Nephron progenitor cell (in vitro differentiated cells): ENCODE data around the gene MICU2.

Experiments
- DNase-seq: peaks from one replicate; pipeline ENCODE4 v3.0.0; 2021
- H3K27ac Mint-ChIP-seq: 2 replicates; pipeline ENCODE4 v1.8.0; 2021; ENCODE audit warnings: mild to moderate bottlenecking, moderate library complexity, mixed read lengths
- H3K27me3 Mint-ChIP-seq: 2 replicates; pipeline ENCODE4 v1.8.0; 2021; ENCODE audit warnings: mild to moderate bottlenecking, low read depth, mixed read lengths; ENCODE audit not compliant: poor library complexity
- H3K36me3 Mint-ChIP-seq: 2 replicates; pipeline ENCODE4 v1.8.0; 2021; ENCODE audit warnings: low read depth, mixed read lengths
- H3K4me1 Mint-ChIP-seq: 2 replicates; pipeline ENCODE4 v1.8.0; 2021; ENCODE audit warnings: mixed read lengths
- H3K4me3 Mint-ChIP-seq: 2 replicates; pipeline ENCODE4 v1.8.0; 2021; ENCODE audit warnings: mild to moderate bottlenecking, moderate library complexity, mixed read lengths
- H3K9me3 Mint-ChIP-seq: 2 replicates; pipeline ENCODE4 v1.8.0; 2021; ENCODE audit warnings: mild to moderate bottlenecking, moderate library complexity, mixed read lengths
- CTCF ChIP-seq: fragments of 200-600 bp; sonication (generic); IDR thresholded peaks from 2 replicates; pipeline ENCODE4 v1.5.0; 2021; ENCODE audit warnings: antibody characterized with exemption

The MICU2 gene

DNA sequence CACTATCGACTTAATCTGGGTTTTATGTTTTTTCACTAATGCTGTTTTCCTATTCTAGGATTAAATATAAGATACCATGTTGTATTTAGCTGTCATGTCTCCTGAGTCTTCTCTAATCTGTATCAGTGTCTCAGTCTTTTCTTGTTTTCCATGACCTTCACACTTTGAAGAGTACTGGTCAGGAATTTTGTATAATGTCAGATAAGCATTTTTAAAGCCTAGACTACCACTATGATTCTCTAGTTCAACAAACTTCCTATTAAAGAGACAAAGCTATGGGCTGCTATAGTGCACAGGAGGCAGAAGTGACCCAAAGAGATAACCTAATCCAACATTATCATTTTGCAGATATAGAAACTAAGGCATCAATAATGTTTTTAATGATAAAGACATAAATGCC, 81.8 kb downstream of the MICU2 start:
- DNase-seq: no peak
- Mint-ChIP-seq H3K27ac (no peak overlapping the region), H3K4me1 (no peaks in the 10 kb centered on the region), H3K27me3 (no peaks in the 10 kb centered on the region), H3K4me3 (no peak overlapping the region), H3K9me3 (no peaks in the 10 kb centered on the region), H3K36me3 (peaks cover 48% of the 10 kb centered on the region)
- no peak for TF ChIP-seq CTCF

- peaks cover 53% of the 10 kb centered on the region for H3K36me3 Mint-ChIP-seq
- no peaks in the 10 kb centered on the region for H3K27me3 Mint-ChIP-seq
- no peaks in the 10 kb centered on the region for H3K4me1 Mint-ChIP-seq
- DNase-seq: no peak
- no peaks in the 10 kb centered on the region for H3K9me3 Mint-ChIP-seq
- no peak overlapping the region for H3K4me3 Mint-ChIP-seq
- H3K27ac Mint-ChIP-seq: peak overlapping the region; percentile 58
- no peak for TF ChIP-seq CTCF
Measured at GRCh38 chr13:21518617-21519144, 85.3 kb downstream of the MICU2 start.

- H3K9me3 Mint-ChIP-seq: no peaks in the 10 kb centered on the region
- no peak overlapping the region for H3K27ac Mint-ChIP-seq
Measured at GRCh38 chr13:21517576-21517975, 86.4 kb downstream of the MICU2 start.

GRCh38 chr13:21516805-21517204, 87.2 kb downstream of the MICU2 start:
- H3K27me3 Mint-ChIP-seq: no peaks in the 10 kb centered on the region
- no peaks in the 10 kb centered on the region for H3K9me3 Mint-ChIP-seq
- no peaks in the 10 kb centered on the region for H3K4me1 Mint-ChIP-seq
- no peak for TF ChIP-seq CTCF
- H3K4me3 Mint-ChIP-seq: no peak overlapping the region
- no peak overlapping the region for H3K27ac Mint-ChIP-seq
- H3K36me3 Mint-ChIP-seq: peaks cover 54% of the 10 kb centered on the region
- DNase-seq: no peak

More at GRCh38 chr13:21517576-21517975, 86.4 kb downstream of the MICU2 start:
- peaks cover 55% of the 10 kb centered on the region for H3K36me3 Mint-ChIP-seq
- H3K27me3 Mint-ChIP-seq: no peaks in the 10 kb centered on the region
- no peak for DNase-seq
- no peaks in the 10 kb centered on the region for H3K4me1 Mint-ChIP-seq
- no peak for TF ChIP-seq CTCF
- H3K4me3 Mint-ChIP-seq: no peak overlapping the region

DNA sequence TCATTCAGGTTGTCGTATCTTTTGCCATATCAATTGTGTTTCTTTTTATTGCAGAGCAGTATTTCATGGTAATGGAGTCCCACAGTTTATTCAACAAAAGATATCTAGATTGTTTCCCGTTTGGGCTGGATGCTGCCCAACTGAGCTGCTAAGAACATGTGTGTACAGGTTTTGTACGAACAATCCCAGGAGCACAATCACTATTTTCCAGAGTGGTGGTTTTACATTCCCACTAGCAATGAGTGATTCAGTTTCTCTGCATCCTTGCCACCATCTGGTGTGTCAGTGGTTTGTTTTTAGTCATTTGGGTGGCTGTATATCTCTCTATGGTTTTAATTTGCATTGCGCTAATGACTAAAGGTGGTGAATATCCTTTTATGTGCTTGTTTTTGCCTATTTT, 92.1 kb downstream of the MICU2 start:
- no peaks in the 10 kb centered on the region for H3K9me3 Mint-ChIP-seq
- DNase-seq: no peak
- no peaks in the 10 kb centered on the region for H3K27me3 Mint-ChIP-seq
- H3K36me3 Mint-ChIP-seq: peaks cover 71% of the 10 kb centered on the region
- no peaks in the 10 kb centered on the region for H3K4me1 Mint-ChIP-seq
- TF ChIP-seq CTCF: no peak
- H3K27ac Mint-ChIP-seq: no peak overlapping the region
- no peak overlapping the region for H3K4me3 Mint-ChIP-seq

DNA sequence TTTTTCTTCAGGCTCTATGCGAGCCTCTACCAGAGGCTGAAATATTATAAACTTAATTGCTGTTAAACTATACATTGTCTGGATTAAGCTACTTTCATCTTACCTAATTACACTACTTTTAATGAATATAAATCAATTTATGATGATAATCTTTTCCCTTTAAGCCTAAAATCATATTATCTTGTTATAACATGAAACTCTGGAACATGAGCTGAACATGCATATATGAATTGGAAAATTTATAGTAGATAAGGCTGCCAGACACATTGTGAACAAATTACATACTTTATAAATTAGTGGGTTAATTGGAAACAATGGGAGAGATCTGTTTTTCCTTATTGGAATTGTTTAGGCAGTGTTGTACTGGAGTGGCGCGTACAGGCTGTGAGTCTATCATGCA, 99.6 kb downstream of the MICU2 start:
- H3K9me3 Mint-ChIP-seq: no peaks in the 10 kb centered on the region
- H3K27me3 Mint-ChIP-seq: no peaks in the 10 kb centered on the region
- H3K36me3 Mint-ChIP-seq: peaks cover 50% of the 10 kb centered on the region
- DNase-seq: no peak
- no peak overlapping the region for H3K27ac Mint-ChIP-seq
- no peak overlapping the region for H3K4me3 Mint-ChIP-seq
- TF ChIP-seq CTCF: no peak
- no peaks in the 10 kb centered on the region for H3K4me1 Mint-ChIP-seq
